Measurements from ENCODE around the gene SASH3. TPM values are rescaled to one million over a fixed set of nuclear protein-coding genes. Genes with fewer than 3 reads are reported as not detected.

The SASH3 gene
- total RNA-seq, 1 experiment from 2014 or later, result not detected

GRCh38 chrX:129773649-129774458 lies 5.9 kb upstream of the SASH3 start:
- intact Hi-C loops (cut with micrococcal nuclease), result no loop called here
- Histone ChIP-seq H3K9me2 (replicated peaks; ENCODE audit: low read length) (no peaks in the 10 kb centered on the region), H2AFZ (ENCODE audit: low read length) (no peak overlapping the region), H3K4me1 (ENCODE audit: insufficient read depth, low read length) (peaks cover 12% of the 10 kb centered on the region), H3K27ac (ENCODE audit: low read length) (no peak overlapping the region), H3K9ac (ENCODE audit: low read length) (no peak overlapping the region), H3K9me3 (ENCODE audit: low read length) (no peaks in the 10 kb centered on the region), H3K79me2 (ENCODE audit: low read length) (no peaks in the 10 kb centered on the region), H3F3A (ENCODE audit: low read length, unreplicated experiment) (no peaks in the 10 kb centered on the region), H3K4me2 (ENCODE audit: low read length) (no peak overlapping the region), H4K20me1 (ENCODE audit: low read length) (no peaks in the 10 kb centered on the region), H3K36me3 (ENCODE audit: low read depth, low read length) (no peaks in the 10 kb centered on the region), H3K27me3 (ENCODE audit: low read length) (no peaks in the 10 kb centered on the region), H3K4me3 (ENCODE audit: low read length) (no peak overlapping the region)
- no peak for ATAC-seq
- DNase-seq, result no peak
- CTCF ChIA-PET, result no interaction called here
- no TSS peak for BruUV-seq (replicated peaks)
- TF ChIP-seq, protein P1, sequence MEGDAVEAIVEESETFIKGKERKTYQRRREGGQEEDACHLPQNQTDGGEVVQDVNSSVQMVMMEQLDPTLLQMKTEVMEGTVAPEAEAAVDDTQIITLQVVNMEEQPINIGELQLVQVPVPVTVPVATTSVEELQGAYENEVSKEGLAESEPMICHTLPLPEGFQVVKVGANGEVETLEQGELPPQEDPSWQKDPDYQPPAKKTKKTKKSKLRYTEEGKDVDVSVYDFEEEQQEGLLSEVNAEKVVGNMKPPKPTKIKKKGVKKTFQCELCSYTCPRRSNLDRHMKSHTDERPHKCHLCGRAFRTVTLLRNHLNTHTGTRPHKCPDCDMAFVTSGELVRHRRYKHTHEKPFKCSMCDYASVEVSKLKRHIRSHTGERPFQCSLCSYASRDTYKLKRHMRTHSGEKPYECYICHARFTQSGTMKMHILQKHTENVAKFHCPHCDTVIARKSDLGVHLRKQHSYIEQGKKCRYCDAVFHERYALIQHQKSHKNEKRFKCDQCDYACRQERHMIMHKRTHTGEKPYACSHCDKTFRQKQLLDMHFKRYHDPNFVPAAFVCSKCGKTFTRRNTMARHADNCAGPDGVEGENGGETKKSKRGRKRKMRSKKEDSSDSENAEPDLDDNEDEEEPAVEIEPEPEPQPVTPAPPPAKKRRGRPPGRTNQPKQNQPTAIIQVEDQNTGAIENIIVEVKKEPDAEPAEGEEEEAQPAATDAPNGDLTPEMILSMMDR (conservative IDR thresholded peaks at IDR 0.05; ENCODE audit: low read depth, low read length), result no peak
- TF ChIP-seq EZH2 (IDR thresholded peaks at IDR 0.05; ENCODE audit: low read length, unreplicated experiment), result no peak
- TF ChIP-seq EZH2phosphoT487 (IDR thresholded peaks at IDR 0.05; ENCODE audit: borderline replicate concordance, low read length), result no peak
- POLR2A ChIA-PET (ENCODE audit: unreplicated experiment), result no interaction called here

GRCh38 chrX:129777218-129778030 lies 2.3 kb upstream of the SASH3 start:
- TF ChIP-seq EZH2 (IDR thresholded peaks at IDR 0.05; ENCODE audit: low read length, unreplicated experiment) (no peak), EZH2phosphoT487 (IDR thresholded peaks at IDR 0.05; ENCODE audit: borderline replicate concordance, low read length) (no peak)
- TF ChIP-seq, protein P1 (conservative IDR thresholded peaks at IDR 0.05; ENCODE audit: low read depth, low read length), result no peak
- Histone ChIP-seq H3K79me2 (ENCODE audit: low read length) (no peaks in the 10 kb centered on the region), H3K9ac (ENCODE audit: low read length) (no peak overlapping the region), H3K4me3 (ENCODE audit: low read length) (0 out of 2 replicates have a peak overlapping the region, but pooled peaks have one; percentile 37), H3K4me1 (ENCODE audit: insufficient read depth, low read length) (peaks cover 12% of the 10 kb centered on the region), H3K36me3 (ENCODE audit: low read depth, low read length) (no peaks in the 10 kb centered on the region), H3K9me2 (replicated peaks; ENCODE audit: low read length) (no peaks in the 10 kb centered on the region), H3K27ac (ENCODE audit: low read length) (no peak overlapping the region), H2AFZ (ENCODE audit: low read length) (peak overlapping the region; percentile 80), H4K20me1 (ENCODE audit: low read length) (no peaks in the 10 kb centered on the region), H3F3A (ENCODE audit: low read length, unreplicated experiment) (no peaks in the 10 kb centered on the region), H3K9me3 (ENCODE audit: low read length) (no peaks in the 10 kb centered on the region), H3K4me2 (ENCODE audit: low read length) (peak overlapping the region; percentile 70), H3K27me3 (ENCODE audit: low read length) (no peaks in the 10 kb centered on the region)
- peak; percentile 61 for DNase-seq
- BruUV-seq (replicated peaks), result no TSS peak
- ATAC-seq, result peak; percentile 98
- POLR2A ChIA-PET (ENCODE audit: unreplicated experiment), result no interaction called here
- intact Hi-C loops (cut with micrococcal nuclease), result no loop called here
- CTCF ChIA-PET, result no interaction called here
